GM19452 (cell line): ENCODE results near the gene ADAM30.
"Not testable (repeated sequence)": the region's sequence is repeated elsewhere in the genome, so short reads cannot be mapped to it uniquely, and the experiment has no call there.

Experiments
- ATAC-seq: cut with Tn5 transposase; IDR thresholded peaks from one replicate; pipeline ENCODE4 v1.9.1; 2021; ENCODE audit not compliant: unreplicated experiment

Gene ADAM30

GRCh38 chr1:119879510-119880434 lies 16.5 kb downstream of the ADAM30 start:
- ATAC-seq = no peak

- no peak for ATAC-seq
Measured at GRCh38 chr1:119878171-119878570, 18.1 kb downstream of the ADAM30 start.

GRCh38 chr1:119874186-119874585 lies 22.1 kb downstream of the ADAM30 start:
- ATAC-seq = no peak

- no peak for ATAC-seq
Measured at GRCh38 chr1:119873135-119874015, 22.9 kb downstream of the ADAM30 start.

- ATAC-seq = no peak
Measured at GRCh38 chr1:119871881-119872280, 24.4 kb downstream of the ADAM30 start.

GRCh38 chr1:119870917-119871596 lies 25.3 kb downstream of the ADAM30 start:
- ATAC-seq = no peak

- ATAC-seq = no peak
Measured at GRCh38 chr1:119869995-119870394, 26.3 kb downstream of the ADAM30 start.

GRCh38 chr1:119868176-119868575 lies 28.1 kb downstream of the ADAM30 start:
- no peak for ATAC-seq

GRCh38 chr1:119866451-119866850 lies 29.9 kb downstream of the ADAM30 start:
- ATAC-seq = no peak

GRCh38 chr1:119865627-119866026 lies 30.7 kb downstream of the ADAM30 start:
- no peak for ATAC-seq

- no peak for ATAC-seq
Measured at GRCh38 chr1:119862276-119862675, 34.0 kb downstream of the ADAM30 start.

- no peak for ATAC-seq
Measured at GRCh38 chr1:119861547-119861946, 34.8 kb downstream of the ADAM30 start.

GRCh38 chr1:119859647-119860046 lies 36.7 kb downstream of the ADAM30 start:
- ATAC-seq = no peak

- not testable (repeated sequence) for ATAC-seq
Measured at GRCh38 chr1:119858556-119859214, 37.6 kb downstream of the ADAM30 start.

GRCh38 chr1:119858126-119858525 lies 38.2 kb downstream of the ADAM30 start:
- no peak for ATAC-seq

- no peak for ATAC-seq
Measured at GRCh38 chr1:119853155-119853554, 43.2 kb downstream of the ADAM30 start.

GRCh38 chr1:119844206-119844605 lies 52.1 kb downstream of the ADAM30 start:
- not testable (repeated sequence) for ATAC-seq
